Thymus (tissue), 14 donors: ENCODE measurements around the gene MUC2. TPM values are rescaled to one million over a fixed set of nuclear protein-coding genes. Genes with fewer than 3 reads are reported as not detected.

Source experiments
- DNase-seq, 9 donors: peaks; one replicate each; pipeline ENCODE4 v3.0.0-alpha.2; 2013; ENCODE audit warnings: low spot score in 9 of 9, low read depth in 6 of 9, missing footprints in 1 of 9
- H3K27ac ChIP-seq, 2 donors: one replicate each; pipeline ENCODE4 v1.5.1; 2013; ENCODE audit warnings: control low read depth in 1 of 2, low read depth in 1 of 2, low read length in 1 of 2, mild to moderate bottlenecking in 1 of 2, moderate library complexity in 1 of 2
- H3K27me3 ChIP-seq, 2 donors: one replicate each; pipeline ENCODE4 v1.5.1; 2013; ENCODE audit warnings: low read length in 1 of 2; ENCODE audit not compliant: control insufficient read depth in 2 of 2, insufficient read depth in 1 of 2
- H3K36me3 ChIP-seq, 2 donors: one replicate each; pipeline ENCODE4 v1.5.1; 2013; ENCODE audit warnings: low read length in 1 of 2, mild to moderate bottlenecking in 1 of 2, moderate library complexity in 1 of 2; ENCODE audit not compliant: control insufficient read depth in 2 of 2, insufficient read depth in 2 of 2
- H3K4me1 ChIP-seq, 2 donors: one replicate each; pipeline ENCODE4 v1.5.1; 2013; ENCODE audit warnings: low read length in 2 of 2; ENCODE audit not compliant: control insufficient read depth in 2 of 2, insufficient read depth in 2 of 2
- H3K4me3 ChIP-seq, 2 donors: one replicate each; pipeline ENCODE4 v1.5.1; 2013; ENCODE audit warnings: low read length in 2 of 2, control low read depth in 1 of 2, mild to moderate bottlenecking in 1 of 2
- H3K9me3 ChIP-seq, 2 donors: one replicate each; pipeline ENCODE4 v1.5.1; 2013; ENCODE audit warnings: low read length in 1 of 2, mild to moderate bottlenecking in 1 of 2; ENCODE audit not compliant: control insufficient read depth in 2 of 2, insufficient read depth in 1 of 2
- WGBS: extraction: QIAGEN DNeasy Blood & Tissue Kit; methylation state at CpG from one replicate; pipeline ENCODE4 v1.1.7; 2013; 5-methylcytosine and 5-hydroxymethylcytosine counted together
- long read RNA-seq, 10 donors: transcript quantifications; one replicate each; lab custom pipeline, GENCODE V29; 2026
- polyA plus RNA-seq: library from polyadenylated mRNA; stranded (reverse); fragments of 200-250 nt; gene quantifications from one replicate; pipeline ENCODE4 v1.2.3, GENCODE V29; 2013
- total RNA-seq: library from RNA; stranded (reverse); fragments of 120-200 nt; gene quantifications from one replicate; pipeline ENCODE4 v1.2.4, GENCODE V29; 2013
- donor health status: healthy.

The MUC2 gene
- total RNA-seq (under 0.01 TPM), polyA plus RNA-seq (under 0.01 TPM)
- long read RNA-seq, donor 1 = 0 reads
- long read RNA-seq, donor 2 = 0 reads
- long read RNA-seq, donor 3 = 0 reads
- long read RNA-seq, donor 4 = 0 reads
- long read RNA-seq, donor 5 = 0 reads
- long read RNA-seq, donor 6 = 0 reads
- long read RNA-seq, donor 7 = 0 reads
- long read RNA-seq, donor 8 = 0 reads
- long read RNA-seq, donor 9 = 0 reads
- long read RNA-seq, donor 10 = 0 reads

DNA sequence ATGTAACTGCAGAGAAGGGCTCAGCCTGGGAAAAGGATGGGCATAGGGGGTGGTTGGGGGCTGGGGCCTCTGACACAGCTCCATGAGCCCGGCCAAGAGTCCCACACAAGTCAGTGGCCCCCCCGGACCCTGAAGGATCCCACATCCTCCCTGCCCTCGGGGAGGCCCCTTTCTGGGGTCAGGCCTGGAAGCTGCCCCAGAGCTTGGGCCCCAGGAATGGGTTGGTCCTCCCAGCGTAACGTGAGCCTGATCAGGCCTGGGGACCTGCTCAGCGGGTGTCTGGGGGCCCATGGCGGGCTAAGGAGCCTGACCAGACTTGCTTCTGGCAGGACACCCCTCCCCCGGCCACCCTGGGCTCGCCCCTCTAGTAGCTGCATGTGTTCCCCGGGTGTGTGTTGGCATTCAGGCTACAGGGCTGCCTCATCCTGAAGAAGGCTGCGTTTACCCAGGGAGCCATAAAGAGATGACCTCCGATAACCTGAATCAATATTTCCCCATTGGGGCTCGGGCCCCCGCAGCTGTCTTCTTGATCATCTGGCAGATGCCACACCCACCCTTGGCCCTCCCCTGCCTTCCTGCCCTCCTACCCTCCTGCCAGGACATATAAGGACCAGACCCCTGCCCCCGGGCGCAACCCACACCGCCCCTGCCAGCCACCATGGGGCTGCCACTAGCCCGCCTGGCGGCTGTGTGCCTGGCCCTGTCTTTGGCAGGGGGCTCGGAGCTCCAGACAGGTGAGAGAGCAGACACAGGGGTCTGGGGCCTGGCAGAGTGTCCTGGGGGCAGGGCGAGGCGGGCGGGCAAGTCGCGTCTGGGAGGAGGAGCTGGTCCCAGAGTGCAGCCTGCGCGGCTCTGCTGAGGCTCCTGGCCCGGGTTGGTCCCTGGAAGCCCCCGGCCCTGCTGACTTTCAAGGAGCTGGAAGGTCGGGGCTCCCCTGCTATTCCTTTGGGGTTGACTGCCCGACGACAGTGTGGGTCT, at the start of gene MUC2:
MUC2 (plus strand) TSS at position 631 of the 978 bp plus-strand sequence.
- Histone ChIP-seq H3K4me1 (no peaks in the 10 kb centered on the region), H3K4me3 (no peak within 1 kb of the TSS), H3K9me3 (no peaks in the 10 kb centered on the region), H3K36me3 (no peaks in the 10 kb centered on the region), H3K27ac (no peak within 1 kb of the TSS), H3K27me3 (no peaks in the 10 kb centered on the region)
- no peak for DNase-seq
- 86% methylated on average over 32 of the region's 32 CpGs for WGBS

DNA sequence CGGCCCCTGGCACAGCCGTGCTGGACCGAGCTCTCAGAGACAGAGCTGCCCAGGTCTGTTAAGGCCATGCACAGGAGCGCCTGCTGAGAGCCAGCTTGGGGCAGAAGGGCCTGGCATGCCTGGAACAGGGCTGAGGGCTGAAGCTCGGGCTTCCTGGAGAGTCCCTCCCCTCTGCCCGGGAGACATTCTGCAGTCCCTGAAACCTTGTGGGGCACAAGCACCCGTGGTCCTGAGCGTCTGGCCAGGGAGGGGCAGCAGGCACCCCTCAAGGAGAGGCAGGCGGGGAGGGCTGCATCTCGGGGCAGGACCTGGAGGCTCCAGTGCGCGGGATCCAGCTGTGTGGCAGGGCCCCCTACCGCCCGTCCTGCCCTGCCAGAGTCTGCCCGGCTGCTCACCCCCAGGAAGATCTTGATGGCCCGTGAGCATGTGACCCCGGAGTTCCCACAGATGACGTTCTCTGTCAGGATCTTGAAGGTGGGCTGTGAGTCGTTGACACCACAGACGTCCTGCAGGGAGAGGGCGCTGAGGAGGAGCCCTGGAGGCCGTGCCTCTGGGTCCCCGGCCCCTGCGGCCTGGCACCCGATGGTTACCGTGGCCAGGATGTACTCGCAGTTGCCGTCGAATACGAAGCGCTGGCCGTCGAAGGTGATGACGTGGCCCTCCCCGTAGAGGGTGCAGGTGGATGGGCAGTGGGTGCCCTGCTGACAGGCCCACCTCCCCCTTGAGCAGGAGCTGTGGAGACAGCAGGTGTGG, 49.1 kb upstream of the MUC2 start:
- Histone ChIP-seq H3K27ac (no peak overlapping the region), H3K27me3 (no peaks in the 10 kb centered on the region), H3K4me3 (no peak overlapping the region), H3K36me3 (no peaks in the 10 kb centered on the region), H3K9me3 (no peaks in the 10 kb centered on the region), H3K4me1 (no peaks in the 10 kb centered on the region)
- WGBS = 90% methylated on average over 35 of the region's 35 CpGs
- DNase-seq = no peak

DNA sequence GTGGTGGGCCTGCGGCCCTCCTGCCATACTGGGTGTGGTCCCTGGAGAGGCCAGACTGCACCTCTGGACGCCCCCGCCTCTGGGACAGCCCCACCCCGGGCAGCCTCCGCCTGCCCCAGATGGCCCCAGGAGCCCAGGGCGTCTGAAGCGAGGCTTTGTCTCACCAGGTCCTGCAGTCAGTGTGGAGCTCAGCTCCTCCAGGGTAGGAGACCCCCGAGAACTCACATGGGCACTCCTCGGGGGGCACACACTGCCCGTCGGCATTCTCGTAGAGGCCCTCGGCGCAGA, 48.6 kb upstream of the MUC2 start:
- H3K9me3 ChIP-seq = no peaks in the 10 kb centered on the region
- H3K27ac ChIP-seq = no peak overlapping the region
- H3K4me3 ChIP-seq = no peak overlapping the region
- no peaks in the 10 kb centered on the region for H3K36me3 ChIP-seq
- H3K4me1 ChIP-seq = no peaks in the 10 kb centered on the region
- no peaks in the 10 kb centered on the region for H3K27me3 ChIP-seq
- no peak for DNase-seq
- WGBS = 97% methylated on average over 14 of the region's 14 CpGs

DNA sequence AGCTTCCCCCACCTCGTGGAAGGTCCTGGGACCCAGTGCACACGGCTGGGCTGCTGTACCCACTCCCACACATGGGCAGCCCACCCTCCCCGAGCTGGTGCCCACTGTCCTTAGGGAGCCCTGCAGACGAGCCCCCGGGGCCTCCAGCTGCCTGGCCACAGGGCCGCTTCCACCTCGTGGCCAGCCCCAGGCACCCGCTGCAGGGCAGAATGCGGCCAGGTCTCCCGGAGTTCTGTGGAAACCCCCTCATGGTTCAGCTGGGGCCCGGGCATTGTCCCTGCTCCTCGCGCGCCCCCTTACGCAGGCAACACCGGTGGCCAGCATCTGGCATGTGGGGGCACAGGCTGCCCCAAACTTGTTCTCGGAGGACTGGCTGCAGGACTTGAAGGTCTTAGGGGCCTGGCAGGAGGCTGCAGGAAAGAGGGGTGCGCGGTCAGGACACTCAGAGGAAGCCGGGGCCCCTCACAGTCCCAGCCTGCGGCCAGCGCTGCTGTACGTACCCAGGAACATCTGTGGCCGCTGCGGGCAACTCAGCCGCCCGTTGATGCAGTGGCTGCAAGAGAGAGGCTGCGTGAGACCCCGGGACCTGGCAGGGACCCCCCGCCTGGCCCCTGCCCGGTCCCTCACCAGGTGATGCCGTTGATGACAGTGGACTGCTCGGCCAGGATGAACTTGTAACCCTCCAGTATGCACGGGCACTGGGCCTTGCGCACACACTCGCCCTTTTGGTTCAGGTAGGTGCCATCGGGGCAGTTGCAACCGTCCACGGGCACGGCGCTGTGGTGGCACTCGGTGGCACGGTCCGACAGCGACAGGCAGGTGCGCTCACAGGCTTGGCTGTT, 47.8 kb upstream of the MUC2 start:
- Histone ChIP-seq H3K27ac (no peak overlapping the region), H3K9me3 (no peaks in the 10 kb centered on the region), H3K36me3 (no peaks in the 10 kb centered on the region), H3K4me1 (no peaks in the 10 kb centered on the region), H3K4me3 (no peak overlapping the region), H3K27me3 (no peaks in the 10 kb centered on the region)
- no peak for DNase-seq
- 91% methylated on average over 46 of the region's 46 CpGs for WGBS

DNA sequence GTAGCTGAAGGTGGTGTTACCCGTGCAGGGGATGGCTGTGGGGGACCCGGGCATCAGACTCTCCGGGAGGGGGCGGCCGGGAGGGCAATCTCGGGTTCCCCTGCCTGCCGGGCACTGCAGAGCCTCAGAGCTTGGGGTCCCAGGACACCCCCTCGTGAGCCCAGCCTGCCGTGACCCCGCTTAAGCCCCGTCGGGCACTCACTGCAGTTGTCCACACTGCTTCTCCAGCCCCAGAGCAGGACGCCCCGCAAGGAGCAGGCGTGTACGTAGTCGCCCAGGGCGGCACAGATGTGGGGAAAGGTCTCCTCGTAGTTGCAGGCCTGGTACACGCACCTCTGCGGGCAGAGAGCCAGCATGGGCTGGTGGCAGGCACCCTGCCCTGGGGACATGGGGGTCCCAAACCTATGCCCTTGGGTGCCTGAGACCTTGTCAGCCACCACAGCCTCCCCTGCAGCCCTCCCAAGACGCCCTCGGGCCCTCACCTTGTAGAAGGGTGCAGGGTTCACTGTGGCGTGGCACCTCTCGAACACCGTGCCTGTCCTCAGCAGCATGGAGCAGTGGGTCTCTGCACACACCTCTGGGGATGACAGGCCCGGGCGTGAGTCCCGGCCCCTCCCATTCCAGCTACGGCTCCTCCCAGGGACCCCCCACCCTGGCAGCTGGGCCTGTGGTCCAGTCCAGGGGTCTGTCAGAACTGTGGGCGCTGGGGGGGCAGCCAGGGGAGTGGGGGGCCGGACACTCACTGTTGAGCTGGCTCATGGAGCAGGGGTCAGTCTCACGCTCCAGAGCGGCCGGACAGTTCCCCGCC, 47.0 kb upstream of the MUC2 start:
- WGBS = 89% methylated on average over 36 of the region's 36 CpGs
- Histone ChIP-seq H3K9me3 (no peaks in the 10 kb centered on the region), H3K4me3 (no peak overlapping the region), H3K27ac (no peak overlapping the region), H3K27me3 (no peaks in the 10 kb centered on the region), H3K36me3 (no peaks in the 10 kb centered on the region), H3K4me1 (no peaks in the 10 kb centered on the region)
- no peak for DNase-seq

DNA sequence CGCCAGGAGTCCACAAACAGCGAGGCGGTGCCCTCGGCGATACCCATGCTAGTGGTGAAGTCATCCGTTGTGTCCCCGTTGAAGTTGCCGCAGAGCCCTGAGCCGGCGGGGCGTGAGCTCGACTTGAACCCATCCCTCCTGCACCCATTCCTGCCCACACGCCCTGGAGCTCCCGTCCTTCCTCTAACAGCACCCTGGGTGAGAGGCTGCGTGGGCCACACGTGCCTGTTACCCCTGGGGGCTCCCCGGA, 46.5 kb upstream of the MUC2 start:
- WGBS = 93% methylated on average over 17 of the region's 17 CpGs
- Histone ChIP-seq H3K27me3 (no peaks in the 10 kb centered on the region), H3K4me1 (no peaks in the 10 kb centered on the region), H3K4me3 (no peak overlapping the region), H3K36me3 (no peaks in the 10 kb centered on the region), H3K27ac (no peak overlapping the region), H3K9me3 (no peaks in the 10 kb centered on the region)
- no peak for DNase-seq

DNA sequence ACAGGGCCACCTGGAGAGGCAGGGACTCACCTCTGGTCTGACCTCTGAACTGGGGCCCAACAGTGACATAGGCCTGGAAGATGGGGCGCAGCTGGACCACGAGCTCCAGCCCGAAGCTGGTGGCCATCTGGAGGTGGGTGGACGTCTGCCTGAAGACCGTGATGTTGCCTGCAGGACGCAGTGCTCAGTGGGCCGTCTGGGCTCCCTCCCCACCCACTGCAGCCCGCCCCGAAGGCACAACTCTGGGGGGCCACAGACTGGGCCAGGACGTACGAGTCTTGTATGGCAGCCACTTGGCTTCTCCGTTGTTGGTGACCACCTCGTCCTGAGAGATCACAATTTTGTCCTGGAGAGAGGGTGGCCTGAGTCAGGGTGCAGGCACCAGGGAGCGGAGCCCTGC, 46.1 kb upstream of the MUC2 start:
- WGBS = 91% methylated on average over 14 of the region's 14 CpGs
- no peak overlapping the region for H3K4me3 ChIP-seq
- no peaks in the 10 kb centered on the region for H3K27me3 ChIP-seq
- H3K9me3 ChIP-seq = no peaks in the 10 kb centered on the region
- H3K36me3 ChIP-seq = no peaks in the 10 kb centered on the region
- DNase-seq = no peak
- H3K4me1 ChIP-seq = no peaks in the 10 kb centered on the region
- no peak overlapping the region for H3K27ac ChIP-seq

DNA sequence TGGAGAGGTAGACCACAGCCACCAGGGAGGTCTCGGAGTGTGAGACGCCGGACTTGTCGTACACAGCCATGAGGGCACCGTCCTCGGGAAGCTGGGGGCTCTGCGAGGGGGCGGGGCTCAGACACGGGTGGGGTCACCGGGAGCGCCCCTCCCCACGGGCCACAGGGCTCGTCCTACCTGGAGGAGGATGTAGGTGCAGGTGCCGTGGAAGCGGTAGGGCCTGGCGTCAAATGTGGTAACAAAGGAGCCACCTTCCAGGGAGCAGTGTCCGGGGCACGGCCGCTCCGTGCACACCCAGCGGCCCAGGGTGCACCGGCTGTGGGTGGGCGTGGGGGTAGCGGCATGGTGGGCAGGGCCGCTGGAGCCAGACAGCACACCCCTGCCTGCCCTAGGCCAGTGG, 45.6 kb upstream of the MUC2 start:
- Histone ChIP-seq H3K27me3 (no peaks in the 10 kb centered on the region), H3K9me3 (no peaks in the 10 kb centered on the region), H3K36me3 (no peaks in the 10 kb centered on the region), H3K4me1 (no peaks in the 10 kb centered on the region), H3K27ac (no peak overlapping the region), H3K4me3 (no peak overlapping the region)
- no peak for DNase-seq
- 91% methylated on average over 25 of the region's 25 CpGs for WGBS
